KG1 (cell line): ENCODE measurements around the gene LHX3.
"Not testable (repeated sequence)": the region's sequence is repeated elsewhere in the genome, so short reads cannot be mapped to it uniquely, and the experiment has no call there.

Experiments
- DNase-seq: peaks from one replicate; lab custom pipeline; 2025; lab: John Stamatoyannopoulos, UW

The LHX3 gene

DNA sequence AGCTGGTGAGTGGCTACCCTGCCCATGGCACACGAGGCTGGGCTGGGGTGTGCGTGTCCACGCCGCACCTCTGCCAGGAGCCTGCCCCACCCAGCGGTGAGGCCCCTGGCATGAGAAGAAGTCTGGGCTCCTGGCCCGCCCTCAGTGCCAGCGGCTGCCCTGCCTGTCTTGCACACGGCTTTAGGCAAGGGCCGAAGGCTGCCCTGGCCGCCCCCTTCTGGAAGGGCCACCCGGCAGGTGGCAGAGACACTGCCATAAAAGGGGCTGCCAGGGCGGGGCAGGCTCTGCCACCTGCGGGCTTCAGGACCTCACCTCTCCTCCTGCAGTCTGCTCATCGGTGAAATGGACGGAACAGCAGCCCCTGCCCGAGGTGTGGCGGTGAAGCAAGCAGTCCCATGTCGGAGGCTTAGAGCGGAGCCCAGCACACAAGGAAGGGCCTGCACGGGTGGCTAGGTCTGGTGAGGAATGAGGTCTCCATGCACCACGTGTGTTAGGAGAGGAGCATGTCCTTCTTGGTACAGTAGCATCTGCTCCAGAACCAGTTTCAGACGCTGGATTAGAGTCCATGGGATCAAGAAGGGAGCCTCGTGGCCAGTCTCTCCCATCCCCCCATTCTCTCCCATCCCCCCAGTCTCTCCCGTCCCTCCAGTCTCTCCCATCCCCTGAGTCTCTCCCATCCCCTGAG, 51.4 kb downstream of the LHX3 start:
- DNase-seq: no peak

GRCh38 chr9:136152931-136153330, 52.0 kb downstream of the LHX3 start:
- no peak for DNase-seq

- DNase-seq: no peak
Measured at GRCh38 chr9:136152543-136152866, 52.4 kb downstream of the LHX3 start.

- no peak for DNase-seq
Measured at GRCh38 chr9:136151848-136152542, 52.9 kb downstream of the LHX3 start.

DNA sequence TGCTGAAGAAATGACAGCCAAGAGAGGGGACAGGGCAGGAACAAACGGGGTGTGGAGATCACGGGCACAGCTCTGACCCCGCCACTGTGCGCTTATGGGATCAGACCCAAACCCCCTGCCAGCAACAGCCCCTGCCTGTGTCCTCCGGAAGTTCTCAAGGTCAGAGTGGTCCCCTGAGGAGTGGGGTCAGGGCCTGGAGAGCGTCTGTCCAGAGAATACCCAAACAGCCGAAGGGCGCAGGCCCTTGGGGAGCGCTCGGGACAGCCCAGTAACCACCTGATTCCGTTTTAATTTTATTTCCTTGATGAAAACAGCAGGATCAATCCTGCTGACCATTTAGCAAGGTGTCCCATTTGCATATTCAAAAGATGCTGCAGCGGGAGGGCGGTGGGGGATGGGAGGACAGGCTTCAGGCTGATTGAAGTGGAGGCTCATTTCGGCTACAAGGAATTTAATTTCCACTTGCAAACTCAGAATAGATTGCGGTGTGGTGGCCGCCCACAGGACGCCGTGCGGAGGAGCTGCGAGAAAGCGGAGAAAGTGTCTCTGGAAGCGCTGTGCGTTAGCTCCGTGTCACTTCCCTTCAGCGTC, 53.6 kb downstream of the LHX3 start:
- DNase-seq: no peak

- DNase-seq: not testable (repeated sequence)
Measured at GRCh38 chr9:136150664-136151213, 54.2 kb downstream of the LHX3 start.

DNA sequence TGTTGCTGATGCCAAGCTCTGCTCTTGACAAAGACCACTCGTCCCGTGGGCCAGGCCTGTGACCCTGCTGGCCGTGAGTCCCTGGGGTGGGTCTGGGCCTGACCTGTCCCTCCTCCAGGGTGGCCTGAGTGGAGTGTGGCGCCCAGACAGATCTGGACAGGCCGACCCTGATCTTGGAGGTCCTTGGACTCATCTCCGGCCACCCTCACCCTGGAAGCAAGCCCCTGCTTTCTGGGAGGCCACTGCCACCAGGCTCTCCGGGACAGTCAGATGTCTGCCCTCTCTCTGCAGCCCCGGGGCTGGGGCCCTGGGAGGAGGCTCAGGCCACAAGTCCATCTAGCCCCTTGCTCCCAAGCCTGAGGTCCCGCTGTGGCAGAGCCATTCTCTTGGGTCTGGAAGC, 55.1 kb downstream of the LHX3 start:
- no peak for DNase-seq

- DNase-seq: no peak
Measured at GRCh38 chr9:136149337-136149736, 55.6 kb downstream of the LHX3 start.

GRCh38 chr9:136148766-136149165, 56.2 kb downstream of the LHX3 start:
- no peak for DNase-seq

GRCh38 chr9:136147890-136148714, 56.8 kb downstream of the LHX3 start:
- no peak for DNase-seq

DNA sequence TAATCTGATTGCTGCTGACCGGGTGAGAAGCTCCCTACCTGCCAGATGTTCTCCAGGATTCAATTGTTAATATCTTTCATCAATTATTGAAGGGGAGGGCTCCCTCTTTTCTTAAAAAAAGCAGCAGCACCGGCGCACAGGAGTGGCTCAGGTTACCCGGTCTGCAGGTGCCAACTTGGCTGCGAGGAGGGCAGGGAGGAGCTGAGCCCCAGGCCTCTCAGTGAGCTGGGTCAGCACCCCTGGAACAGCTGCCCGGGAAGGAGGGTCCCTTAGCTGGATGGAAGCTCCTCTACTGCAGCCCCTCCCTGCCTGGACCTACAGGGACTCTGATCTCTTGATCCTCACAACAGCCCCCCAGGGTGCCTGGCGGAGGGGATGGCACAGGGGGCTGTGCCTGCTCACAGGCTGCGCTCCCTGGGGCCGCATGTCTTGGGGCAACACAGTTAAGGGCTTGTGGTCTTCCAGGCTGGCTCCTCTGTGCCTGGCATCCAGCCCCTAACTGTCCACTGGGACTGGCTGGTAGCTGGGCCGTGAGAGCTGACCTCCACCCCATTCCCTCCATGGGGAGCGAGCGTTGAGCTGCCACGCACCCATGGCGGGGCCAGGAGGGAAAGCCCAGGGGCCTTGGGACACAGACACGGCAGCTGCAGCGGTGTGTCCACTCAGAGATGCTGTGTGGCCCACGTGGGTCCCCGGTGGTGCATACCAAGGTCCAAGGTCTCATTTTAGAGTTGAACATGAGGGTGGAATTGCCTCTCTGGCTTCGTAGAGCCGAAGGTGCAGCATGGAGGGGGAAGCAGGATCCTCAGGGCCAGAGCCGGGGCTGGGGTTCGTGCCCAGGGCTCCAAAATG, 57.7 kb downstream of the LHX3 start:
- DNase-seq: no peak
